ENCODE results near the gene INF2. TPM values are rescaled to one million over a fixed set of nuclear protein-coding genes. Genes with fewer than 3 reads are reported as not detected.
"Not testable (repeated sequence)": the region's sequence is repeated elsewhere in the genome, so short reads cannot be mapped to it uniquely, and the experiment has no call there.

The INF2 gene
- total RNA-seq, 1 donor from 2014 or later = 14.6 TPM

- no peaks in the 10 kb centered on the region for H3K27me3 ChIP-seq (ENCODE audit: control insufficient read depth in 3 of 3, insufficient read depth in 3 of 3, low read length in 3 of 3)
- H3K9ac ChIP-seq (ENCODE audit: low read depth in 1 of 3, low read length in 3 of 3) = peak overlapping the region; percentile 91 to 98 (median 92)
- H3K9me3 ChIP-seq (ENCODE audit: control insufficient read depth in 3 of 3, low read length in 3 of 3) = no peaks in the 10 kb centered on the region
- peak overlapping the region; percentile 98 for H3K27ac ChIP-seq (ENCODE audit: low read depth, low read length)
- peak overlapping the region; percentile 71 to 83 (median 82) for H3K4me3 ChIP-seq (ENCODE audit: low read length in 3 of 3)
- H3K4me1 ChIP-seq (ENCODE audit: control insufficient read depth in 3 of 3, insufficient read depth in 3 of 3, low read length in 3 of 3) = peaks cover 77 to 81% (median 78%) of the 10 kb centered on the region in 3 donors
- peaks cover under 1 to 8% (median under 1%) of the 10 kb centered on the region in 3 donors for H3K36me3 ChIP-seq (ENCODE audit: control insufficient read depth in 3 of 3, insufficient read depth in 3 of 3, low read length in 3 of 3)
These were observed 35.8 kb downstream of the INF2 start for GRCh38 chr14:104724981-104725771.

- peak overlapping the region; percentile 91 to 98 (median 92) for H3K9ac ChIP-seq (ENCODE audit: low read depth in 1 of 3, low read length in 3 of 3)
- peak overlapping the region; percentile 98 for H3K27ac ChIP-seq (ENCODE audit: low read depth, low read length)
- peak overlapping the region; percentile 71 to 83 (median 82) for H3K4me3 ChIP-seq (ENCODE audit: low read length in 3 of 3)
- no peaks in the 10 kb centered on the region for H3K27me3 ChIP-seq (ENCODE audit: control insufficient read depth in 3 of 3, insufficient read depth in 3 of 3, low read length in 3 of 3)
- peaks cover 81 to 88% (median 84%) of the 10 kb centered on the region in 3 donors for H3K4me1 ChIP-seq (ENCODE audit: control insufficient read depth in 3 of 3, insufficient read depth in 3 of 3, low read length in 3 of 3)
- no peaks in the 10 kb centered on the region for H3K9me3 ChIP-seq (ENCODE audit: control insufficient read depth in 3 of 3, low read length in 3 of 3)
- H3K36me3 ChIP-seq (ENCODE audit: control insufficient read depth in 3 of 3, insufficient read depth in 3 of 3, low read length in 3 of 3) = peaks cover 0 to 7% (median 0%) of the 10 kb centered on the region in 3 donors
These were observed 36.5 kb downstream of the INF2 start for GRCh38 chr14:104725772-104726548.

GRCh38 chr14:104726600-104727451 lies 37.4 kb downstream of the INF2 start:
- no peaks in the 10 kb centered on the region for H3K27me3 ChIP-seq (ENCODE audit: control insufficient read depth in 3 of 3, insufficient read depth in 3 of 3, low read length in 3 of 3)
- peak overlapping the region in 2 of 3 donors; percentile 82 to 83 for H3K4me3 ChIP-seq (ENCODE audit: low read length in 3 of 3)
- H3K27ac ChIP-seq (ENCODE audit: low read depth, low read length) = peak overlapping the region; percentile 98
- H3K9me3 ChIP-seq (ENCODE audit: control insufficient read depth in 3 of 3, low read length in 3 of 3) = no peaks in the 10 kb centered on the region
- H3K4me1 ChIP-seq (ENCODE audit: control insufficient read depth in 3 of 3, insufficient read depth in 3 of 3, low read length in 3 of 3) = peaks cover 84 to 91% (median 87%) of the 10 kb centered on the region in 3 donors
- peak overlapping the region; percentile 91 to 98 (median 92) for H3K9ac ChIP-seq (ENCODE audit: low read depth in 1 of 3, low read length in 3 of 3)
- H3K36me3 ChIP-seq (ENCODE audit: control insufficient read depth in 3 of 3, insufficient read depth in 3 of 3, low read length in 3 of 3) = peaks cover 0 to 7% (median 0%) of the 10 kb centered on the region in 3 donors

- Histone ChIP-seq H3K4me3 (ENCODE audit: low read length in 3 of 3) (peak overlapping the region in 1 of 3 donors; percentile 45), H3K27ac (ENCODE audit: low read depth, low read length) (no peak overlapping the region), H3K27me3 (ENCODE audit: control insufficient read depth in 3 of 3, insufficient read depth in 3 of 3, low read length in 3 of 3) (no peaks in the 10 kb centered on the region), H3K4me1 (ENCODE audit: control insufficient read depth in 3 of 3, insufficient read depth in 3 of 3, low read length in 3 of 3) (peaks cover 85 to 91% (median 89%) of the 10 kb centered on the region in 3 donors), H3K9me3 (ENCODE audit: control insufficient read depth in 3 of 3, low read length in 3 of 3) (no peaks in the 10 kb centered on the region), H3K36me3 (ENCODE audit: control insufficient read depth in 3 of 3, insufficient read depth in 3 of 3, low read length in 3 of 3) (peaks cover 0 to 7% (median 0%) of the 10 kb centered on the region in 3 donors), H3K9ac (ENCODE audit: low read depth in 1 of 3, low read length in 3 of 3) (peak overlapping the region in 2 of 3 donors; percentile 70 to 98)
These were observed 39.2 kb downstream of the INF2 start for GRCh38 chr14:104728631-104729030.

- not testable (repeated sequence) for H3K27me3 ChIP-seq (ENCODE audit: control insufficient read depth in 3 of 3, insufficient read depth in 3 of 3, low read length in 3 of 3); H3K9me3 ChIP-seq (ENCODE audit: control insufficient read depth in 3 of 3, low read length in 3 of 3); H3K36me3 ChIP-seq (ENCODE audit: control insufficient read depth in 3 of 3, insufficient read depth in 3 of 3, low read length in 3 of 3)
- H3K4me3 ChIP-seq (ENCODE audit: low read length in 3 of 3) = peak overlapping the region in 2 of 3 donors; percentile 30 to 45
- peak overlapping the region; percentile 96 for H3K27ac ChIP-seq (ENCODE audit: low read depth, low read length)
- H3K4me1 ChIP-seq (ENCODE audit: control insufficient read depth in 3 of 3, insufficient read depth in 3 of 3, low read length in 3 of 3) = peaks cover 89 to 96% (median 94%) of the 10 kb centered on the region in 3 donors
- peak overlapping the region in 1 of 3 donors; percentile 98 for H3K9ac ChIP-seq (ENCODE audit: low read depth in 1 of 3, low read length in 3 of 3)
These were observed 39.9 kb downstream of the INF2 start for GRCh38 chr14:104729176-104729834.

GRCh38 chr14:104729835-104730181 lies 40.4 kb downstream of the INF2 start:
- Histone ChIP-seq H3K4me1 (ENCODE audit: control insufficient read depth in 3 of 3, insufficient read depth in 3 of 3, low read length in 3 of 3) (peaks cover 91 to 97% (median 95%) of the 10 kb centered on the region in 3 donors), H3K9me3 (ENCODE audit: control insufficient read depth in 3 of 3, low read length in 3 of 3) (no peaks in the 10 kb centered on the region)

GRCh38 chr14:104730487-104730886 lies 41.1 kb downstream of the INF2 start:
- H3K27ac ChIP-seq (ENCODE audit: low read depth, low read length) = peak overlapping the region; percentile 96
- H3K4me3 ChIP-seq (ENCODE audit: low read length in 3 of 3) = no peak overlapping the region
- peaks cover 91 to 97% (median 95%) of the 10 kb centered on the region in 3 donors for H3K4me1 ChIP-seq (ENCODE audit: control insufficient read depth in 3 of 3, insufficient read depth in 3 of 3, low read length in 3 of 3)
- no peaks in the 10 kb centered on the region for H3K9me3 ChIP-seq (ENCODE audit: control insufficient read depth in 3 of 3, low read length in 3 of 3)
- H3K9ac ChIP-seq (ENCODE audit: low read depth in 1 of 3, low read length in 3 of 3) = peak overlapping the region in 2 of 3 donors; percentile 14 to 60
- no peaks in the 10 kb centered on the region for H3K27me3 ChIP-seq (ENCODE audit: control insufficient read depth in 3 of 3, insufficient read depth in 3 of 3, low read length in 3 of 3)
- H3K36me3 ChIP-seq (ENCODE audit: control insufficient read depth in 3 of 3, insufficient read depth in 3 of 3, low read length in 3 of 3) = peaks cover 0 to 9% (median 0%) of the 10 kb centered on the region in 3 donors

More at GRCh38 chr14:104729835-104730181, 40.4 kb downstream of the INF2 start:
- H3K27ac ChIP-seq (ENCODE audit: low read depth, low read length) = peak overlapping the region; percentile 96
- H3K36me3 ChIP-seq (ENCODE audit: control insufficient read depth in 3 of 3, insufficient read depth in 3 of 3, low read length in 3 of 3) = peaks cover 0 to 7% (median 0%) of the 10 kb centered on the region in 3 donors
- no peak overlapping the region for H3K4me3 ChIP-seq (ENCODE audit: low read length in 3 of 3)
- peak overlapping the region; percentile 14 to 77 (median 20) for H3K9ac ChIP-seq (ENCODE audit: low read depth in 1 of 3, low read length in 3 of 3)
- H3K27me3 ChIP-seq (ENCODE audit: control insufficient read depth in 3 of 3, insufficient read depth in 3 of 3, low read length in 3 of 3) = no peaks in the 10 kb centered on the region

- Histone ChIP-seq H3K4me3 (ENCODE audit: low read length in 3 of 3) (peak overlapping the region in 2 of 3 donors; percentile 34 to 49), H3K9me3 (ENCODE audit: control insufficient read depth in 3 of 3, low read length in 3 of 3) (no peaks in the 10 kb centered on the region), H3K4me1 (ENCODE audit: control insufficient read depth in 3 of 3, insufficient read depth in 3 of 3, low read length in 3 of 3) (peaks cover 91 to 97% (median 95%) of the 10 kb centered on the region in 3 donors), H3K27me3 (ENCODE audit: control insufficient read depth in 3 of 3, insufficient read depth in 3 of 3, low read length in 3 of 3) (no peaks in the 10 kb centered on the region), H3K27ac (ENCODE audit: low read depth, low read length) (peak overlapping the region; percentile 96), H3K36me3 (ENCODE audit: control insufficient read depth in 3 of 3, insufficient read depth in 3 of 3, low read length in 3 of 3) (peaks cover 0 to 9% (median 0%) of the 10 kb centered on the region in 3 donors), H3K9ac (ENCODE audit: low read depth in 1 of 3, low read length in 3 of 3) (peak overlapping the region; percentile 46 to 95 (median 80))
These were observed 42.2 kb downstream of the INF2 start for GRCh38 chr14:104731320-104732294.
